ENCODE results near the gene SNRPA1. TPM values are rescaled to one million over a fixed set of nuclear protein-coding genes. Genes with fewer than 3 reads are reported as not detected.

SNRPA1 gene
- total and polyA plus RNA-seq, 2 donors (not counting 3 experiments of a cell fraction or from before 2014, with no cell fraction given) = 68.5 to 82.7 TPM

- dilution Hi-C loops (cut with MboI; ENCODE audit: extremely low pct_ligation_motif_present, low sequenced_read_pairs) = no loop called here
- no peak overlapping the region for H3K4me3 ChIP-seq (replicated peaks in 1 of 3; ENCODE audit: insufficient read depth in 1 of 3, low read depth in 1 of 3, low read length in 3 of 3)
- CTCF ChIA-PET = interaction anchor here (1.4 to 2.6 kb wide), 9 partner anchors 8 to 245 kb away, joined by 3 to 14 read pairs (median 7); no protein-coding TSS in a partner anchor
Observed at GRCh38 chr15:101254157-101255050, 40.6 kb downstream of the SNRPA1 start.

GRCh38 chr15:101252836-101253235, 42.2 kb downstream of the SNRPA1 start:
- Histone ChIP-seq H3K27me3 (ENCODE audit: control insufficient read depth in 2 of 2, insufficient read depth in 2 of 2, low read length in 2 of 2) (no peaks in the 10 kb centered on the region), H3K4me1 (ENCODE audit: control insufficient read depth, extremely low read depth, insufficient read depth, low read length) (peaks cover 26% of the 10 kb centered on the region), H3K79me2 (ENCODE audit: control insufficient read depth, insufficient read depth, low read length) (peaks cover 31% of the 10 kb centered on the region), H3K9ac (replicated peaks; ENCODE audit: extremely low read depth, insufficient read depth, low read length) (peak overlapping the region; percentile 59), H3K9me1 (replicated peaks; ENCODE audit: control insufficient read depth, extremely low read depth, insufficient read depth, low read length) (no peaks in the 10 kb centered on the region), H4K20me1 (replicated peaks; ENCODE audit: control insufficient read depth, extremely low read depth, insufficient read depth, low read length) (no peaks in the 10 kb centered on the region), H3K4me3 (replicated peaks in 1 of 3; ENCODE audit: insufficient read depth in 1 of 3, low read depth in 1 of 3, low read length in 3 of 3) (peak overlapping the region; percentile 53 to 86 (median 68)), H3K4me2 (ENCODE audit: insufficient read depth, low read length) (peak overlapping the region; percentile 82), H2AFZ (ENCODE audit: low read depth, low read length) (peak overlapping the region; percentile 86), H3K9me3 (replicated peaks; ENCODE audit: control insufficient read depth, insufficient read depth, low read length) (no peaks in the 10 kb centered on the region), H3K27ac (ENCODE audit: insufficient read depth, low read depth, low read length) (peak overlapping the region; percentile 70), H3K36me3 (ENCODE audit: control insufficient read depth in 2 of 2, extremely low read depth in 1 of 2, insufficient read depth in 2 of 2, low read length in 2 of 2) (no peaks in the 10 kb centered on the region)
- no peak for FAIRE-seq
- no peak for DNase-seq (ENCODE audit: low read depth, low spot score)
- dilution Hi-C loops (cut with MboI; ENCODE audit: extremely low pct_ligation_motif_present, low sequenced_read_pairs) (no loop called here), intact Hi-C loops (cut with micrococcal nuclease) (loop anchor here (1.0 to 10.0 kb wide), 4 partner anchors 70 to 648 kb away; partner anchors contain the start of genes ASB7 and LINS1)
- ChIA-PET CTCF (interaction anchor here (1.0 to 1.9 kb wide), 5 partner anchors 9 to 232 kb away, joined by 3 to 14 read pairs (median 7); no protein-coding TSS in a partner anchor), POLR2A (interaction anchor here (1.2 kb wide), 2 partner anchors 76 to 86 kb away, joined by 4 to 6 read pairs; no protein-coding TSS in a partner anchor)
- BruUV-seq (replicated peaks) = no TSS peak
- TF ChIP-seq EZH2 (IDR thresholded peaks at IDR 0.05; ENCODE audit: borderline replicate concordance, low read depth, low read length, severe bottlenecking) (no peak), POLR2A (IDR thresholded peaks at IDR 0.05; ENCODE audit: low read depth, low read length) (no peak), MAX (IDR thresholded peaks at IDR 0.05; ENCODE audit: insufficient read depth, insufficient read length) (no peak), JUN (IDR thresholded peaks at IDR 0.05; ENCODE audit: borderline replicate concordance, insufficient read depth, insufficient read length, low read depth) (no peak), GATA2 (IDR thresholded peaks at IDR 0.05; ENCODE audit: insufficient read depth, insufficient read length, low read depth, low read length) (no peak), POLR2AphosphoS5 (IDR thresholded peaks at IDR 0.05; ENCODE audit: insufficient read depth, low read depth, low read length) (no peak), FOS (IDR thresholded peaks at IDR 0.05; ENCODE audit: borderline replicate concordance, insufficient read depth, low read length) (no peak), MYC (IDR thresholded peaks at IDR 0.05; ENCODE audit: low read depth, low read length) (no peak), CTCF (IDR thresholded peaks at IDR 0.05; ENCODE audit: extremely low read depth in 1 of 2, insufficient read depth in 1 of 2, low read depth in 1 of 2, low read length in 2 of 2) (no peak)

More at GRCh38 chr15:101254157-101255050, 40.6 kb downstream of the SNRPA1 start:
- no TSS peak for BruUV-seq (replicated peaks)
- intact Hi-C loops (cut with micrococcal nuclease) = loop anchor here (5.0 to 10.0 kb wide), 2 partner anchors 182 to 650 kb away; partner anchors contain the start of genes ASB7 and LINS1
- H3K36me3 ChIP-seq (ENCODE audit: control insufficient read depth in 2 of 2, extremely low read depth in 1 of 2, insufficient read depth in 2 of 2, low read length in 2 of 2) = no peaks in the 10 kb centered on the region
- H3K27ac ChIP-seq (ENCODE audit: insufficient read depth, low read depth, low read length) = no peak overlapping the region
- POLR2A ChIA-PET = no interaction called here
- FAIRE-seq = no peak
- no peaks in the 10 kb centered on the region for H4K20me1 ChIP-seq (replicated peaks; ENCODE audit: control insufficient read depth, extremely low read depth, insufficient read depth, low read length)
- no peaks in the 10 kb centered on the region for H3K9me1 ChIP-seq (replicated peaks; ENCODE audit: control insufficient read depth, extremely low read depth, insufficient read depth, low read length)
- peaks cover 17% of the 10 kb centered on the region for H3K79me2 ChIP-seq (ENCODE audit: control insufficient read depth, insufficient read depth, low read length)
- no peaks in the 10 kb centered on the region for H3K9me3 ChIP-seq (replicated peaks; ENCODE audit: control insufficient read depth, insufficient read depth, low read length)
- no peak overlapping the region for H3K4me2 ChIP-seq (ENCODE audit: insufficient read depth, low read length)
- TF ChIP-seq MYC (IDR thresholded peaks at IDR 0.05; ENCODE audit: low read depth, low read length) (no peak), MAX (IDR thresholded peaks at IDR 0.05; ENCODE audit: insufficient read depth, insufficient read length) (no peak), POLR2AphosphoS5 (IDR thresholded peaks at IDR 0.05; ENCODE audit: insufficient read depth, low read depth, low read length) (no peak)
- DNase-seq (ENCODE audit: low read depth, low spot score) = no peak
- no peaks in the 10 kb centered on the region for H3K27me3 ChIP-seq (ENCODE audit: control insufficient read depth in 2 of 2, insufficient read depth in 2 of 2, low read length in 2 of 2)
- no peak overlapping the region for H3K9ac ChIP-seq (replicated peaks; ENCODE audit: extremely low read depth, insufficient read depth, low read length)
- H2AFZ ChIP-seq (ENCODE audit: low read depth, low read length) = no peak overlapping the region
- peaks cover 26% of the 10 kb centered on the region for H3K4me1 ChIP-seq (ENCODE audit: control insufficient read depth, extremely low read depth, insufficient read depth, low read length)

Data from endothelial cell of umbilical vein (primary cell).